ENCODE data around the gene HMGCS1. TPM values are rescaled to one million over a fixed set of nuclear protein-coding genes. Genes with fewer than 3 reads are reported as not detected.
A peak's percentile ranks its signal among the peaks of the same experiment; 100 is the strongest.

The HMGCS1 gene
- total and polyA plus RNA-seq, 2 of the 13 experiments (the other 11 are each of a cell fraction or from before 2014, with no cell fraction given), result 56.8 to 318 TPM

- TF ChIP-seq AGO2 (optimal IDR thresholded peaks at IDR 0.05; ENCODE audit: low read depth, low read length), result peak; percentile 92
- peak; percentile 77 for TF ChIP-seq HOXD1 (CRISPR knock-in tag; IDR thresholded peaks at IDR 0.05)
- TF ChIP-seq ZNF282 (IDR thresholded peaks at IDR 0.05; ENCODE audit: partially characterized antibody), result no peak
- TF ChIP-seq ZSCAN22 (CRISPR knock-in tag; IDR thresholded peaks at IDR 0.05), result peak; percentile 37; the same call in 1 of the 2 replicates
- TF ChIP-seq MLXIP (CRISPR knock-in tag; IDR thresholded peaks at IDR 0.05; ENCODE audit: borderline replicate concordance), result no peak
- TF ChIP-seq ZNF629 (CRISPR knock-in tag; conservative IDR thresholded peaks at IDR 0.05), result no peak
- TF ChIP-seq EHMT2 (IDR thresholded peaks at IDR 0.05; ENCODE audit: borderline replicate concordance, low read depth, low read length), result no peak; the same call in 1 of the 2 replicates
- TF ChIP-seq, protein P1, sequence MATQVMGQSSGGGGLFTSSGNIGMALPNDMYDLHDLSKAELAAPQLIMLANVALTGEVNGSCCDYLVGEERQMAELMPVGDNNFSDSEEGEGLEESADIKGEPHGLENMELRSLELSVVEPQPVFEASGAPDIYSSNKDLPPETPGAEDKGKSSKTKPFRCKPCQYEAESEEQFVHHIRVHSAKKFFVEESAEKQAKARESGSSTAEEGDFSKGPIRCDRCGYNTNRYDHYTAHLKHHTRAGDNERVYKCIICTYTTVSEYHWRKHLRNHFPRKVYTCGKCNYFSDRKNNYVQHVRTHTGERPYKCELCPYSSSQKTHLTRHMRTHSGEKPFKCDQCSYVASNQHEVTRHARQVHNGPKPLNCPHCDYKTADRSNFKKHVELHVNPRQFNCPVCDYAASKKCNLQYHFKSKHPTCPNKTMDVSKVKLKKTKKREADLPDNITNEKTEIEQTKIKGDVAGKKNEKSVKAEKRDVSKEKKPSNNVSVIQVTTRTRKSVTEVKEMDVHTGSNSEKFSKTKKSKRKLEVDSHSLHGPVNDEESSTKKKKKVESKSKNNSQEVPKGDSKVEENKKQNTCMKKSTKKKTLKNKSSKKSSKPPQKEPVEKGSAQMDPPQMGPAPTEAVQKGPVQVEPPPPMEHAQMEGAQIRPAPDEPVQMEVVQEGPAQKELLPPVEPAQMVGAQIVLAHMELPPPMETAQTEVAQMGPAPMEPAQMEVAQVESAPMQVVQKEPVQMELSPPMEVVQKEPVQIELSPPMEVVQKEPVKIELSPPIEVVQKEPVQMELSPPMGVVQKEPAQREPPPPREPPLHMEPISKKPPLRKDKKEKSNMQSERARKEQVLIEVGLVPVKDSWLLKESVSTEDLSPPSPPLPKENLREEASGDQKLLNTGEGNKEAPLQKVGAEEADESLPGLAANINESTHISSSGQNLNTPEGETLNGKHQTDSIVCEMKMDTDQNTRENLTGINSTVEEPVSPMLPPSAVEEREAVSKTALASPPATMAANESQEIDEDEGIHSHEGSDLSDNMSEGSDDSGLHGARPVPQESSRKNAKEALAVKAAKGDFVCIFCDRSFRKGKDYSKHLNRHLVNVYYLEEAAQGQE (IDR thresholded peaks at IDR 0.05; ENCODE audit: borderline replicate concordance in 1 of 2, low read depth in 1 of 2, low read length in 2 of 2), result peak; percentile 49 to 91
- peak; percentile 63 for TF ChIP-seq ARNTL (CRISPR knock-in tag; IDR thresholded peaks at IDR 0.05)
- peak; percentile 86; the same call in 1 of the 2 replicates for TF ChIP-seq MXD1 (CRISPR knock-in tag; IDR thresholded peaks at IDR 0.05)
- peak; percentile 23 for TF ChIP-seq TBL1XR1 (IDR thresholded peaks at IDR 0.05; ENCODE audit: borderline replicate concordance, low read length, partially characterized antibody)
- TF ChIP-seq, protein P2, sequence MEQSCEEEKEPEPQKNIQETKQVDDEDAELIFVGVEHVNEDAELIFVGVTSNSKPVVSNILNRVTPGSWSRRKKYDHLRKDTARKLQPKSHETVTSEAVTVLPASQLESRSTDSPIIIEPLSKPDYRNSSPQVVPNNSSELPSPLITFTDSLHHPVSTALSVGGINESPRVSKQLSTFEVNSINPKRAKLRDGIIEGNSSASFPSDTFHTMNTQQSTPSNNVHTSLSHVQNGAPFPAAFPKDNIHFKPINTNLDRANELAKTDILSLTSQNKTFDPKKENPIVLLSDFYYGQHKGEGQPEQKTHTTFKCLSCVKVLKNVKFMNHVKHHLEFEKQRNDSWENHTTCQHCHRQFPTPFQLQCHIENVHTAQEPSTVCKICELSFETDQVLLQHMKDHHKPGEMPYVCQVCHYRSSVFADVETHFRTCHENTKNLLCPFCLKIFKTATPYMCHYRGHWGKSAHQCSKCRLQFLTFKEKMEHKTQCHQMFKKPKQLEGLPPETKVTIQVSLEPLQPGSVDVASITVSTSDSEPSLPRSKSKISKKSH (CRISPR knock-in tag; IDR thresholded peaks at IDR 0.05; ENCODE audit: borderline replicate concordance), result no peak; the same call in 1 of the 2 replicates
- TF ChIP-seq, protein P3, sequence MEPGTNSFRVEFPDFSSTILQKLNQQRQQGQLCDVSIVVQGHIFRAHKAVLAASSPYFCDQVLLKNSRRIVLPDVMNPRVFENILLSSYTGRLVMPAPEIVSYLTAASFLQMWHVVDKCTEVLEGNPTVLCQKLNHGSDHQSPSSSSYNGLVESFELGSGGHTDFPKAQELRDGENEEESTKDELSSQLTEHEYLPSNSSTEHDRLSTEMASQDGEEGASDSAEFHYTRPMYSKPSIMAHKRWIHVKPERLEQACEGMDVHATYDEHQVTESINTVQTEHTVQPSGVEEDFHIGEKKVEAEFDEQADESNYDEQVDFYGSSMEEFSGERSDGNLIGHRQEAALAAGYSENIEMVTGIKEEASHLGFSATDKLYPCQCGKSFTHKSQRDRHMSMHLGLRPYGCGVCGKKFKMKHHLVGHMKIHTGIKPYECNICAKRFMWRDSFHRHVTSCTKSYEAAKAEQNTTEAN (CRISPR knock-in tag; conservative IDR thresholded peaks at IDR 0.05), result no peak
- TF ChIP-seq GMEB1 (CRISPR knock-in tag; IDR thresholded peaks at IDR 0.05; ENCODE audit: borderline replicate concordance), result peak; percentile 75; the same call in 1 of the 2 replicates
- 0 out of 2 replicates have a peak, but pooled peaks have one; percentile 36 for TF ChIP-seq KDM6A (CRISPR knock-in tag; IDR thresholded peaks at IDR 0.05; ENCODE audit: low read depth)
These were observed at the start of gene HMGCS1 (continued) for GRCh38 chr5:43313035-43313853.
